Nephron progenitor cell (in vitro differentiated cells): ENCODE results near the gene NR6A1.

Experiments
- DNase-seq: peaks from one replicate; pipeline ENCODE4 v3.0.0; 2021
- H3K27ac Mint-ChIP-seq: 2 replicates; pipeline ENCODE4 v1.8.0; 2021; ENCODE audit warnings: mild to moderate bottlenecking, moderate library complexity, mixed read lengths
- H3K27me3 Mint-ChIP-seq: 2 replicates; pipeline ENCODE4 v1.8.0; 2021; ENCODE audit warnings: mild to moderate bottlenecking, low read depth, mixed read lengths; ENCODE audit not compliant: poor library complexity
- H3K36me3 Mint-ChIP-seq: 2 replicates; pipeline ENCODE4 v1.8.0; 2021; ENCODE audit warnings: low read depth, mixed read lengths
- H3K4me1 Mint-ChIP-seq: 2 replicates; pipeline ENCODE4 v1.8.0; 2021; ENCODE audit warnings: mixed read lengths
- H3K4me3 Mint-ChIP-seq: 2 replicates; pipeline ENCODE4 v1.8.0; 2021; ENCODE audit warnings: mild to moderate bottlenecking, moderate library complexity, mixed read lengths
- H3K9me3 Mint-ChIP-seq: 2 replicates; pipeline ENCODE4 v1.8.0; 2021; ENCODE audit warnings: mild to moderate bottlenecking, moderate library complexity, mixed read lengths
- TF ChIP-seq, protein P1 (sequence below): fragments of 200-600 bp; sonication (generic); IDR thresholded peaks from 2 replicates; pipeline ENCODE4 v1.5.0; 2021; ENCODE audit warnings: antibody characterized with exemption

NR6A1 gene

DNA sequence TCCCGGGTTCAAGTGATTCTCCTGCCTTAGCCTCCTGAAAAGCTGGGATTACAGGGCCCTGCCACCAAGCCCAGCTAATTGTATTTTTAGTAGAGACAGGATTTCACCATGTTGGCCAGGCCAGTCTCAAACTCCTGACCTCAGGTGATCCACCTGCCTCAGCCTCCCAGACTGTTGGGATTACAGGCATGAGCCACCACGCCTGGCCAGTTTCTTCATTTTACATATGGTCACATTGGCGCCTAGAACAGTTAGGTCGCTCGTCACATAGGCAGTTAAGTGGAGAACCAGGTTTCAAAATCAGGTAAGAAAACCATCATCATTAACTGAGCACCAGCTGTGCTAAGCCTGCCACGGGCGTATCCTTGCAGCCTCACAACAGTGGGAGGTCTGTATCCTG is 41.9 kb upstream of the NR6A1 start:
- TF ChIP-seq, protein P1, sequence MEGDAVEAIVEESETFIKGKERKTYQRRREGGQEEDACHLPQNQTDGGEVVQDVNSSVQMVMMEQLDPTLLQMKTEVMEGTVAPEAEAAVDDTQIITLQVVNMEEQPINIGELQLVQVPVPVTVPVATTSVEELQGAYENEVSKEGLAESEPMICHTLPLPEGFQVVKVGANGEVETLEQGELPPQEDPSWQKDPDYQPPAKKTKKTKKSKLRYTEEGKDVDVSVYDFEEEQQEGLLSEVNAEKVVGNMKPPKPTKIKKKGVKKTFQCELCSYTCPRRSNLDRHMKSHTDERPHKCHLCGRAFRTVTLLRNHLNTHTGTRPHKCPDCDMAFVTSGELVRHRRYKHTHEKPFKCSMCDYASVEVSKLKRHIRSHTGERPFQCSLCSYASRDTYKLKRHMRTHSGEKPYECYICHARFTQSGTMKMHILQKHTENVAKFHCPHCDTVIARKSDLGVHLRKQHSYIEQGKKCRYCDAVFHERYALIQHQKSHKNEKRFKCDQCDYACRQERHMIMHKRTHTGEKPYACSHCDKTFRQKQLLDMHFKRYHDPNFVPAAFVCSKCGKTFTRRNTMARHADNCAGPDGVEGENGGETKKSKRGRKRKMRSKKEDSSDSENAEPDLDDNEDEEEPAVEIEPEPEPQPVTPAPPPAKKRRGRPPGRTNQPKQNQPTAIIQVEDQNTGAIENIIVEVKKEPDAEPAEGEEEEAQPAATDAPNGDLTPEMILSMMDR, result no peak
- Mint-ChIP-seq H3K27ac (no peak overlapping the region), H3K36me3 (no peaks in the 10 kb centered on the region), H3K9me3 (no peaks in the 10 kb centered on the region), H3K4me1 (peaks cover 34% of the 10 kb centered on the region), H3K4me3 (no peak overlapping the region), H3K27me3 (peaks cover 3% of the 10 kb centered on the region)
- DNase-seq, result no peak

GRCh38 chr9:124812441-124812876 is 41.3 kb upstream of the NR6A1 start:
- TF ChIP-seq, protein P1, result no peak
- peaks cover 3% of the 10 kb centered on the region for H3K27me3 Mint-ChIP-seq
- peaks cover 32% of the 10 kb centered on the region for H3K4me1 Mint-ChIP-seq
- H3K36me3 Mint-ChIP-seq, result no peaks in the 10 kb centered on the region
- H3K9me3 Mint-ChIP-seq, result no peaks in the 10 kb centered on the region
- no peak overlapping the region for H3K4me3 Mint-ChIP-seq
- DNase-seq, result no peak
- peak overlapping the region; percentile 89 for H3K27ac Mint-ChIP-seq

GRCh38 chr9:124810663-124811355 is 39.7 kb upstream of the NR6A1 start:
- H3K4me1 Mint-ChIP-seq, result peaks cover 32% of the 10 kb centered on the region
- H3K27me3 Mint-ChIP-seq, result peaks cover 3% of the 10 kb centered on the region
- peak overlapping the region; percentile 98 for H3K27ac Mint-ChIP-seq
- H3K4me3 Mint-ChIP-seq, result no peak overlapping the region
- peak; percentile 49 for DNase-seq
- H3K36me3 Mint-ChIP-seq, result no peaks in the 10 kb centered on the region
- TF ChIP-seq, protein P1, result no peak
- H3K9me3 Mint-ChIP-seq, result no peaks in the 10 kb centered on the region

GRCh38 chr9:124809741-124810500 is 38.8 kb upstream of the NR6A1 start:
- peaks cover 3% of the 10 kb centered on the region for H3K36me3 Mint-ChIP-seq
- H3K4me1 Mint-ChIP-seq, result peaks cover 32% of the 10 kb centered on the region
- no peaks in the 10 kb centered on the region for H3K9me3 Mint-ChIP-seq
- no peak overlapping the region for H3K4me3 Mint-ChIP-seq
- H3K27me3 Mint-ChIP-seq, result peaks cover 3% of the 10 kb centered on the region
- H3K27ac Mint-ChIP-seq, result no peak overlapping the region
- TF ChIP-seq, protein P1, result no peak
- DNase-seq, result no peak

DNA sequence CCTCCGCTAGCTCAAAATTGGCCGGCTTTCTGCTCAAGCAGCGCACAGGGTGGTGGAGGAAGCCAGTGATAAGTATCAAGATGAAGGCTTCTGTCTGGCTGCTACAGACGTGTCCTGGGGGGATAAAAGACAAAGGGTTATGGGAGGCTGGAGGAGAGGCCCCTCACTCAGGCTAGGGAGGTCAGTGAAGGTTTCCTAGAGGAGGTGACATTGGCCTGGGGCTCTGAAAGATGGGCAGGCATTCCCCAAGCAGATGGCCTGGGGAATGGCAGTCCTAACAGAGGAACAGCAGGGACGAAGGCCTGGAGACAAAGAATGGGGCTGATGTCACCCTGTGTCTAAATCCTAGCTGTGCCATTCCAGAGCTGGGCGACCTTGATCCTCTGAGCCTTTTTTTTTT is 38.1 kb upstream of the NR6A1 start:
- Mint-ChIP-seq H3K27ac (no peak overlapping the region), H3K4me3 (no peak overlapping the region), H3K27me3 (peaks cover 2% of the 10 kb centered on the region), H3K9me3 (no peaks in the 10 kb centered on the region), H3K4me1 (peaks cover 30% of the 10 kb centered on the region), H3K36me3 (peaks cover 3% of the 10 kb centered on the region)
- TF ChIP-seq, protein P1, result no peak
- DNase-seq, result no peak
